Measurements from ENCODE around the gene SATB2.

The SATB2 gene

DNA sequence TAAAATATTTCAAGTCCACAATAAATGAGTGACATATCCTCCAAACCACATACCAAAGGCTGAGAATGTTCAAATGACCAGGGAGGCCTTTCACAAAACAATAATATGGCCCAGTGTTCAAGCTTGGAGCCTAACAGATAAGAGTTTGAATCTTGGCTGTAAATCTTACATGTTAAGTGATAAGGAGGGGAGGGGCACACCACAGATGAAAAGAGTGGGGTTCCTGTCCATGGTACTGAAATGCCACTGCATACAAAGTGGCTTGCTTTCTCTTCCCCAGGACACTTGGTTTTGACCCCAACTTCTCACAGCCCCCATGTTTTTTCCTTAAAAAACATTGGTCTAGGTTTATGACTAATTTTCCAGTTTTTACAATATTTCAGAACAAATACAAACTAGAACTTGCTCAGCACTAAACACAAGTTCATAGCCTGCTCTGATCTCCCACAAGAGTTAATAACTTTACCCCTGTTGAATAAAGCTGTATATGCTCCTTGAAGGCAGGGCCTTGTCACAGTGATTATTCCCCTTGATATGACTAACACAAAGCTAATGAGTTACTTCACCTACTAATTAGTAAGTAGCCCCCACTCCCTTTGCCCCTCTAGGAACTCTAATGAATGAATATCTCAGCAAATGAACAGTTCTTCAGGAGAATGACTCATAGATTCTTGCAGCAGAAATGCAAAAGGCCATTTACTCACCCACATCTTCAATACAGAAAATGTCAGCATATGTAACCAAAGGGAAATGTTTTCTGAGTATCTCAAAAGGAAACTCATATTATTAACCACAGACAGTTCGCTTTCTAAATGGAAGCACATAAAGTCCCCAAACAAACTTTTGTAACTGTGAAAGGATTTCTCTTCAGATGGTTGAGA, 142.2 kb downstream of the SATB2 start:
- no peak for DNase-seq

DNA sequence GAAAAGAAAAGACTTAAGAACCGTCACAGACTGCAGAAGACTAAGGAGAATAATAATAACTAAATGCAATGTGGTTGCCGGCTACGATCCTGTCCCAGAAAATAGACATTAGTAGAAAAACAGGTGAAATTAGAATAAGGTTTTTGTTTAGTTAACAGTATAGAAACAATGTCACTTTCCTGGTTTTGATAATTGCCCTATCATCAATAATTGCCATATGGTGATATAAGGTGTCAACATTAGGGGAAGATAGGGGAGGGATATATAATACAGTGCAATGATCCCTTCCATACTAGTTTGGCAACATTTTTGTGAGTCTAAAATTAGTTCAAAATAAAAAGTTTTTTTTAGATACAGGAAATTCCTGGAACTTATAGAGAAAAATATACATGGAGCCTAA, 144.8 kb downstream of the SATB2 start:
- no peak for DNase-seq

GRCh38 chr2:199310771-199311585, 146.8 kb downstream of the SATB2 start:
- DNase-seq = peak; percentile 91

GRCh38 chr2:199309973-199310372, 147.8 kb downstream of the SATB2 start:
- DNase-seq = peak; percentile 95

GRCh38 chr2:199309411-199309810, 148.3 kb downstream of the SATB2 start:
- no peak for DNase-seq

GRCh38 chr2:199308567-199308966, 149.2 kb downstream of the SATB2 start:
- DNase-seq = no peak

GRCh38 chr2:199307461-199307860, 150.3 kb downstream of the SATB2 start:
- DNase-seq = peak; percentile 13

DNA sequence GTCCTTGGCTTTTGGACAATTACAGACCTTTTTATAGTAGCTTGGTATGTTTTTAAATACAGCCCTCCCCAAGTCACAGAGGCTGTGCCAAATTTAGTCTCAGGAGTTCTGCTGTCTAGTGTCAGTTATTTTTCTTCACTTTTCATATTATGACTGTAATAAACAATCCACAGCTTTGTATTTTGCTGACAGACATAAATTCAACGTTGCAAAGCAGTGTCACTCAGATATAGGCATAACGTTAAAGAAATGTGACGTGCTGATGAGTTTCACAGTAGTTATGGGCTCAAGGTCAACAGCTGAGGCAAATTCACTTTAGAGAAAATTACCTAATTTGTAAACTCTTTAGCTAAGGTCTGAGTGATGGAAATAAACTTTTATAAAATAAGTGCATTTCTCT, 151.6 kb downstream of the SATB2 start:
- DNase-seq = no peak

DNA sequence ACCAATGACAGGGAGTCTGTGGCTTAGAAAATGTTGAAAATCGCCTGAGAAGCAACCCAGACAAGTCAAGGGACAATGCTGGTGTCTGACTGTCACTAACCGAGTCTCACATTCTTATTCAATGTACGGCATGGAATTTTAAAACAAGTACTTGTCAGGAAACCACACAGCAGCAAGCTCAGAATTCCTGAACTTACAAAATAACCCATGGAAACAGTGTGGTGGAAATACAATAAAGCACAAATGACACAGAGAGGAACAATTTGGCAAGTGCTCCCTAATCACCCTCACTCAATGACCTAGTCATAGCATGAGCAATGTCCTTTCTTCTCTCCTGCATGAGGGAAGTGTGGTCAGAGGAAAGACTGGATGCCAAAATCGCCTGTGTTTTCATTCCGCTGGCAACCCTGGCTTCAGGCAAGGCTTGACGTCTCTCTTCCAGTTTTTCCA, 154.0 kb downstream of the SATB2 start:
- no peak for DNase-seq

DNA sequence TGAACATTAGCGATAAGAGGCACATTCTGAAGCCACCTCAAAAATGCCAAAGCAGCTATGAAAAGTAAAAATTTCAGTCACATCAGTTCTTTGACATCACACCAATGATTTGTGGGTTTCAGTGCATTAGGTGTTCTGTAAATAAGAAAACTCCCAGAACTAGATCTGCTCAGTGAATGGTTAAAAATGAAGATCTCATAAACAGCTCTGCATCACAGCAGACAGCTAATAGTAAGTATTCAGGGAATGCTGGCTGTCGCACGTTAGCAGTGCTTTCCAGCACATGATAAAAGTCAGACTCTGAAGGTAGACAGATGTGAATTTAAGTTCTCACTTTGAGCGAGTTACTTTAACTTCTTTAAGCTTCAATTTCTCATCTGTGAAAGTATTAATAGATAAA, 154.9 kb downstream of the SATB2 start:
- DNase-seq = peak; percentile 28

DNA sequence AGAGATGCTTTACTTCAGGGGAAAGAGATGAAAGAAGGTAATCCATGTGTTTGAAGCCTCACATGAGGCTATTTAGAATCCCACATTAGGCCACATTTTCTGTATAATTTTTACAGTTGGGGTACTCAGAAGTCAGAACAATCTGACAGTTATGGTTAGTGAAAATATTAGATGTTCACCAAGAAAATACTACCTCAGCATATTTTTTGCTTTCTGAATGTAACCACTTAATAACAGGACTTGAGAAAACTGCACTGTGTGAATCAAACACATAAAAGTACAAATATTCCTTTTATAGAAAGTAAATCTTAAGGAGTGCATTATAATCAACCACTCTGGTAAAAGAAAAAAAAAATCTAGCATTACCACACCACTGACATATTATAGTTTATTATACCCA, 169.3 kb downstream of the SATB2 start:
- no peak for DNase-seq

- DNase-seq = no peak
Observed at GRCh38 chr2:199282309-199282708, 175.4 kb downstream of the SATB2 start.

DNA sequence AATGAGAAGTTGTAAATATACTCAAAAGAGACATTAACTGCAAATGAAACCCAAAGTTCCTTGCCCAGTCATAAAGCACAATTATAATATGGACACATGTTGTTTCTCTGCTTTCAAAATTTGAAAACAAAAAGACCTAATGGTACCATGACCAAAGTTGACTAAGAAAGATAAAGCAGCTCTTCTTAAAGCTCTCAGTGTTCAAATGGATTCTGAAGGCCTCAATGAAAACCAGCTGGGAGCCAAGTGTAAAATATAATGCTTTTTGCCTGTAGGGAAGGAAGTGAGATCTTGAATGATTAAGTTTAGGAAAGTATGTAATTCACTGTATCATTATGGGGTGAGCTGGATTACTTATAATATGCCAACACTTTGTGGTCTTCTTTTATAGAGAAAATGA, 178.6 kb downstream of the SATB2 start:
- no peak for DNase-seq

DNA sequence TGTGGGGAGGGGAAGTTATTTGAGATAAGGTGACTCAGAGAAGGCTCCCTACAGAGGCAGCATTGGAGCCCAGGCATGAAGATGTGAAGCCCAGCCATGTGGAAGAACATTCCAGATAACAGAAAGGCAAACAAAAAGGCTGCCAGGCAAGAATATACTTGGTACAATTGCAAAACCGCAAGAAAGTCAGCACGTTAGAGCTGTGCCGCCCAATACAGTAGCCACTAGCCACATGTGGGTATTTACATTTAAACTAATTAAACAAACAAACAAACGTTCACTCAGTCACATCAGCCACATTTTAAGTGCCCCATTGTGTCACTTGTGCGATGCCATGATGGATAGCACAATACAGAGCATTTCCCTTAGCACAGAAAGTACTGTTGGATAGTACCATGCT, 179.6 kb downstream of the SATB2 start:
- DNase-seq = no peak

- peak; percentile 17 for DNase-seq
Observed at GRCh38 chr2:199273042-199273511, 184.7 kb downstream of the SATB2 start.

DNA sequence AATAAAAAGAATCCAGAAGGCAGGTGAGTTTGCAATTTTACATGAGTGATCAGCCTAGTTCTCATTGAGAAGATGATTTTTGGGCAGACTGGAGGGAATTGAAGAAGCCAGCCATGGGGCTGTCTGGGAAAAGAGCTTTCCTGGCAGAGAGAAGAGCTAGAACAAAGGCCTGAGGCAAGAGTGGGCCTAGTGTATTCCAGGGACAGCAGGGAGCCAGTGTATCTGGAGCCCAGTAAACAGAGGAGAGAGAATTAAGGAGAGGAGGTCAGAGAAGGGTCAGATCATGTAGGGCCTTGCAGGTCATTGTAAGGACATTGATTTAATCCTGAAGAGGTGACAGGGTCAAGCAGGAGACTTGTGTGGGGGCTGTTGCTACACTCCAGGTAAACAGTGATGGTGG, 195.8 kb downstream of the SATB2 start:
- DNase-seq = peak; percentile 83

GRCh38 chr2:199261239-199261638, 196.5 kb downstream of the SATB2 start:
- DNase-seq = peak; percentile 81

DNA sequence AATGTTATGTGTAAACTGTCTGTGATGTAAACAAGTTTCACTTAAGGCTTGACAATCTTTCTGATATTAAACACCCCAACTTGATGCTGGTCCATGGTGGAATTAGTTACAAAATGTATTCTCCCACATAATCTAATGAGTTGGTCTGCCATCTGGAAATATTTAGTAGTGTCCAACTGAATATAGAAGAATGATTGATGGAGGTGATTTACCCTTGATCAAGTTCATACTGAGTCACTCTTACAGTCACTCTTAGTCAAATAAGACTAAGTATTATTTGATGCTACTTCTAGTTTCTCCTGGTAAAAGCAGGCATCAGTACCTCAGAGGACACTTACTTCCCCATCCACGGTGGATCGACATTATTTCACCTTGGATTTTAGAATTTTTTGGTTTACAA, 198.1 kb downstream of the SATB2 start:
- no peak for DNase-seq

DNA sequence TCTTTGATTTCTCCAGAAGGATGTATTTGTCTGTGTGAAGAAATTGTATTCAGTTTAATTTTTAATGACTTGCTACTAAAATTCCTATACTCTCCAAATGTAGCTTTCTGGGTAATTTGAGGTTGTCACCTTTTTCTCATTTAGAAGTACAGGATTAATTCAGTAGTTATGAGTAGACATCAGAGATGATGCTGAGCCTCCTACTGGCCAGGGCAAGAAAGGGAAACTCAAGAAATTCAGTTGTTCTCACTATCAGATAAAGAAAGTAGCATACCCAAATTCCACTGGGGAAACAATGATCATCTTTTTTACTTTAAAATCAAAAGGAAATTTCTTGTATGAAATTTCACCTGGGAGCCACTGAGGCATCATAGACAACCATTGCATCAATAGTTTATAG, 199.4 kb downstream of the SATB2 start:
- DNase-seq = no peak

- no peak for DNase-seq
Observed at GRCh38 chr2:199257261-199258224, 200.2 kb downstream of the SATB2 start.

DNA sequence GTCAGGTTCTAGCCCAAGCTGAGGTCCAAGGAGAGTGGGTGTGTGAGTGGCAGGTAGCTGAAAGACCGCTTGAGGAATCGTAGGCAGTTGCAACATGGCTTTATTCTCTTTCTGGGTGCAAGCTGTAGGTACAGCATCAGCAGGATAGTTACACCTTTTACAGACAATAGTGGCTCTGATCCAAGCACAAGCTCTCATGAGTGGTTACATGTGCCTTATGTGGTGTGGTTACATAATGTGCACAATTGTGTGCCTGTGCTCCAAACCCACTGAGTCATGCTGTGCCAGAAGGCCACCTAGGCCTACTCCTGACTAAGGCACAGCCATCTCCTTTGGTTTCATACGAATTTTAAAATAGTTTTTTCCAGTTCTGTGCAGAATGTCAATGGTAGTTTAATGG, 227.6 kb downstream of the SATB2 start:
- no peak for DNase-seq

Measured in NCI-H1092 treated with DMSO at 0.1 percent for 48 hours (cell line).